SK-N-SH (cell line): ENCODE results near the gene YTHDF1. TPM values are rescaled to one million over a fixed set of nuclear protein-coding genes. Genes with fewer than 3 reads are reported as not detected.
"Not testable (repeated sequence)": the region's sequence is repeated elsewhere in the genome, so short reads cannot be mapped to it uniquely, and the experiment has no call there.

Experiments
- CTCF ChIA-PET: fragments of 300-600, 350-600 bp; formaldehyde crosslinking; extraction: SDS; loops from one replicate; lab custom pipeline; 2021; lab: Yijun Ruan, JAX
- POLR2A ChIA-PET: fragments of 350-600 bp; sonication (Branson Sonifier 250); formaldehyde crosslinking; extraction: SDS; loops from one replicate; lab custom pipeline; 2020; ENCODE audit warnings: antibody characterized with exemption, inconsistent platforms; lab: Yijun Ruan, JAX
- DNase-seq: peaks from one replicate; pipeline ENCODE4 v3.0.0; 2012
- H2AFZ ChIP-seq: fragments of 200-600 bp; sonication (generic); 2 replicates; pipeline ENCODE4 v1.8.1; 2016; ENCODE audit warnings: antibody characterized with exemption, mild to moderate bottlenecking, low read depth
- H3F3A ChIP-seq: fragments of 200-600 bp; sonication (generic); replicated peaks from 2 replicates; pipeline ENCODE3; 2016; ENCODE audit warnings: antibody characterized with exemption, mild to moderate bottlenecking; ENCODE audit not compliant: insufficient read depth
- H3K27ac ChIP-seq, 2 experiments: fragments of 200-500 bp in 1 of 2; fragments of 200-600 bp in 1 of 2; sonication (Bioruptor generic) in 1 of 2; sonication (generic), shearing (Covaris generic) in 1 of 2; 2 replicates each; pipeline versions ENCODE4 v1.5.1 to v1.6.1; 2014 to 2016; ENCODE audit warnings: low read depth in 2 of 2, inconsistent platforms in 1 of 2, low read length in 1 of 2, mild to moderate bottlenecking in 1 of 2, mixed read lengths in 1 of 2
- H3K27me3 ChIP-seq: fragments of 200-600 bp; sonication (generic), shearing (Covaris generic); 2 replicates; pipeline ENCODE4 v1.6.1; 2016; ENCODE audit warnings: mixed run types; ENCODE audit not compliant: insufficient read depth
- H3K36me3 ChIP-seq, 2 experiments: fragments of 200-500 bp in 1 of 2; fragments of 200-600 bp in 1 of 2; sonication (Bioruptor generic) in 1 of 2; sonication (generic) in 1 of 2; replicated peaks in 1 of 2; 2 replicates each; pipeline versions ENCODE3 to v1.5.1; 2014 to 2016; ENCODE audit warnings: low read length in 1 of 2, mild to moderate bottlenecking in 1 of 2; ENCODE audit not compliant: insufficient read depth in 2 of 2, control insufficient read depth in 1 of 2
- H3K4me1 ChIP-seq, 2 experiments: fragments of 200-500 bp in 1 of 2; fragments of 200-600 bp in 1 of 2; sonication (Bioruptor generic) in 1 of 2; sonication (generic), shearing (Covaris generic) in 1 of 2; 2 replicates each; pipeline versions ENCODE4 v1.5.1 to v1.6.1; 2014 to 2016; ENCODE audit warnings: low read depth in 1 of 2, low read length in 1 of 2, mixed run types in 1 of 2; ENCODE audit not compliant: insufficient read depth in 2 of 2, control insufficient read depth in 1 of 2
- H3K4me2 ChIP-seq: fragments of 200-600 bp; sonication (generic), shearing (Covaris generic); 2 replicates; pipeline ENCODE4 v1.6.1; 2017; ENCODE audit warnings: mixed run types
- H3K4me3 ChIP-seq, 2 experiments: fragments of 200-500 bp in 1 of 2; fragments of 200-600 bp in 1 of 2; sonication (Bioruptor generic) in 1 of 2; sonication (generic), shearing (Covaris generic) in 1 of 2; 2 replicates each; pipeline versions ENCODE4 v1.5.1 to v1.8.1; 2014 to 2016; ENCODE audit warnings: low read depth in 2 of 2, inconsistent platforms in 1 of 2, low read length in 1 of 2, mild to moderate bottlenecking in 1 of 2, mixed read lengths in 1 of 2, moderate library complexity in 1 of 2
- H3K79me2 ChIP-seq: fragments of 200-600 bp; sonication (generic); 2 replicates; pipeline ENCODE4 v1.8.1; 2017; ENCODE audit warnings: mild to moderate bottlenecking; ENCODE audit not compliant: insufficient read depth
- H3K9ac ChIP-seq: fragments of 200-600 bp; sonication (generic); 2 replicates; pipeline ENCODE4 v1.6.1; 2017; ENCODE audit warnings: mixed run types
- H3K9me2 ChIP-seq: fragments of 200-600 bp; sonication (generic); 2 replicates; pipeline ENCODE4 v1.6.1; 2017; ENCODE audit warnings: mixed run types
- H3K9me3 ChIP-seq: fragments of 200-600 bp; sonication (generic); 2 replicates; pipeline ENCODE4 v1.6.1; 2017; ENCODE audit warnings: mixed run types, mild to moderate bottlenecking, moderate library complexity
- H4K20me1 ChIP-seq: fragments of 200-600 bp; sonication (generic); 2 replicates; pipeline ENCODE4 v1.6.1; 2017; ENCODE audit warnings: mild to moderate bottlenecking, mixed run types; ENCODE audit not compliant: insufficient read depth
- CTCF ChIP-seq: fragments of 200-600 bp; sonication (generic); IDR thresholded peaks from 2 replicates; pipeline ENCODE4 v1.6.1; 2017; ENCODE audit warnings: antibody characterized with exemption, mild to moderate bottlenecking, moderate library complexity
- ELF1 ChIP-seq: IDR thresholded peaks from 2 replicates; pipeline ENCODE4 v1.4.0; 2012
- JUND ChIP-seq: IDR thresholded peaks from 2 replicates; pipeline ENCODE4 v1.4.0; 2012
- RAD21 ChIP-seq: IDR thresholded peaks from 2 replicates; pipeline ENCODE4 v1.6.1; 2012; ENCODE audit warnings: mild to moderate bottlenecking, low read length
- SIN3A ChIP-seq: IDR thresholded peaks from 2 replicates; pipeline ENCODE4 v1.6.1; 2012; ENCODE audit warnings: low read depth, mild to moderate bottlenecking, low read length, moderate library complexity, borderline replicate concordance
- TAF1 ChIP-seq: IDR thresholded peaks from 2 replicates; pipeline ENCODE4 v1.6.1; 2012; ENCODE audit warnings: low read depth, mild to moderate bottlenecking, low read length, moderate library complexity, borderline replicate concordance
- TCF12 ChIP-seq: IDR thresholded peaks from 2 replicates; pipeline ENCODE4 v1.4.0; 2012
- TEAD4 ChIP-seq: IDR thresholded peaks from 2 replicates; pipeline ENCODE4 v1.4.0; 2012; ENCODE audit warnings: mild to moderate bottlenecking, borderline replicate concordance; ENCODE audit not compliant: insufficient read depth
- WGBS: methylation state at CpG from one replicate; pipeline ENCODE4 v1.1.6; 2017; ENCODE audit warnings: low lambda C conversion rate; 5-methylcytosine and 5-hydroxymethylcytosine counted together
- polyA plus RNA-seq, 3 experiments: library from polyadenylated mRNA; depleted of rRNA; stranded (reverse); fragments of >200 nt; gene quantifications; 2 replicates each; pipeline ENCODE4 v1.2.3, GENCODE V29; 2012

Gene YTHDF1
- polyA plus RNA-seq, 1 of the 3 experiments (the other 2 are of a cell fraction), result 17.0 TPM

- H3K4me3 ChIP-seq, H3K79me2 ChIP-seq, H3K4me1 ChIP-seq, DNase-seq, H3K9ac ChIP-seq, H3K9me3 ChIP-seq, H3K36me3 ChIP-seq, H3K4me2 ChIP-seq, H3K9me2 ChIP-seq, H3F3A ChIP-seq, H2AFZ ChIP-seq, H3K27ac ChIP-seq, POLR2A ChIA-PET, CTCF ChIA-PET, H4K20me1 ChIP-seq: not testable (repeated sequence)
- H3K27me3 ChIP-seq, result peaks cover 39% of the 10 kb centered on the region
- WGBS, result 52% methylated on average over 13 of the region's 13 CpGs
Observed at GRCh38 chr20:63157431-63157830, 58.5 kb downstream of the YTHDF1 start.

- CTCF ChIA-PET, result interaction anchor here (1.3 to 1.9 kb wide), 2 partner anchors 67 to 76 kb away, joined by 3 to 5 read pairs; no protein-coding TSS in a partner anchor
- no peak overlapping the region for H2AFZ ChIP-seq
- H3F3A ChIP-seq, result no peaks in the 10 kb centered on the region
- H3K9me3 ChIP-seq, result no peaks in the 10 kb centered on the region
- H3K9me2 ChIP-seq, result no peaks in the 10 kb centered on the region
- no peak overlapping the region for H3K4me3 ChIP-seq
- H3K27me3 ChIP-seq, result peaks cover 47% of the 10 kb centered on the region
- POLR2A ChIA-PET, result no interaction called here
- no peaks in the 10 kb centered on the region for H3K79me2 ChIP-seq
- no peak overlapping the region for H3K9ac ChIP-seq
- no peaks in the 10 kb centered on the region for H3K36me3 ChIP-seq
- H3K27ac ChIP-seq, result no peak overlapping the region
- no peak overlapping the region for H3K4me2 ChIP-seq
- 32% methylated on average over 11 of the region's 12 CpGs for WGBS
- no peak for DNase-seq
- TF ChIP-seq TEAD4, result no peak
- H4K20me1 ChIP-seq, result no peaks in the 10 kb centered on the region
- no peaks in the 10 kb centered on the region for H3K4me1 ChIP-seq
Observed at GRCh38 chr20:63156221-63156671, 59.7 kb downstream of the YTHDF1 start.

- H3K9ac ChIP-seq, result no peak overlapping the region
- H3K36me3 ChIP-seq, result no peaks in the 10 kb centered on the region
- ChIA-PET POLR2A (no interaction called here), CTCF (interaction anchor here (1.2 to 1.9 kb wide), 3 partner anchors 68 to 146 kb away, joined by 3 to 5 read pairs (median 3); no protein-coding TSS in a partner anchor)
- no peaks in the 10 kb centered on the region for H3K9me2 ChIP-seq
- no peak overlapping the region for H3K4me2 ChIP-seq
- H4K20me1 ChIP-seq, result no peaks in the 10 kb centered on the region
- TF ChIP-seq CTCF (no peak), RAD21 (no peak), SIN3A (no peak), TAF1 (no peak), JUND (no peak), TCF12 (no peak), ELF1 (no peak)
- DNase-seq, result no peak
- no peaks in the 10 kb centered on the region for H3K79me2 ChIP-seq
- H3K27me3 ChIP-seq, result peaks cover 52% of the 10 kb centered on the region
- H2AFZ ChIP-seq, result no peak overlapping the region
- WGBS, result 50% methylated on average over 12 of the region's 15 CpGs
- no peaks in the 10 kb centered on the region for H3K4me1 ChIP-seq
- no peak overlapping the region for H3K27ac ChIP-seq
- no peak overlapping the region for H3K4me3 ChIP-seq
- no peaks in the 10 kb centered on the region for H3F3A ChIP-seq
- H3K9me3 ChIP-seq, result no peaks in the 10 kb centered on the region
Observed at GRCh38 chr20:63155266-63156165, 60.4 kb downstream of the YTHDF1 start.
